Right lung (tissue), 5 donors: ENCODE results near the gene COPS7B. TPM values are rescaled to one million over a fixed set of nuclear protein-coding genes. Genes with fewer than 3 reads are reported as not detected.

ENCODE experiments used
- DNase-seq, 2 donors: peaks; one replicate each; pipeline ENCODE4 v3.0.0-alpha.2; 2013
- polyA plus RNA-seq, 5 donors: library from polyadenylated mRNA; unstranded; fragments of 120-200 nt; gene quantifications; one replicate each; pipeline versions ENCODE4 v1.2.1 to v1.2.3, GENCODE V29; 2013; ENCODE audit warnings: inconsistent platforms in 1 of 5, low replicate concordance in 1 of 5; ENCODE audit not compliant: insufficient read length in 5 of 5, insufficient read depth in 1 of 5

COPS7B gene
- polyA plus RNA-seq, 5 donors, result 55.4 to 68.9 (median 61.1) TPM

- DNase-seq, result peak; percentile 14 to 30
These were observed 4.2 kb upstream of the COPS7B start for GRCh38 chr2:231781798-231782726.

DNA sequence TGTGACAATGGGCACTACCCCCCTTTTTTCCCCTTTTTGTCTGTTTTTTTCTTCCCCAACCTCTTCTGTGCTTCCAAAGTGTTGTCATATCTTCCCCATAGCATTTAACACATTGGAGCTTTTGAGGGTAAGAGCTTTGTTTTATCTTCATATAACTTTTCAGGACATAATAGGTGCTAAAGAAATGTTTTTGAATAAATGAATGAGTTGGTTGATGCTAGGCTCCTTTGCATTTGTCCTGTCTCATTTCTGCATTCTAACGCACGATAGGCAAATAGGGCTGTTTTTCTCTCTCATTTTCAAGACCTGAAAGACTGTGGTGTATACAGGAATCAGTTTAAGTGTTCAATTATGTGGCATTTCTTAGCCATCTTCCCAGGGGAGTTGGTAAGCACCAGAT, 832 bp upstream of the COPS7B start:
- DNase-seq, result no peak

DNA sequence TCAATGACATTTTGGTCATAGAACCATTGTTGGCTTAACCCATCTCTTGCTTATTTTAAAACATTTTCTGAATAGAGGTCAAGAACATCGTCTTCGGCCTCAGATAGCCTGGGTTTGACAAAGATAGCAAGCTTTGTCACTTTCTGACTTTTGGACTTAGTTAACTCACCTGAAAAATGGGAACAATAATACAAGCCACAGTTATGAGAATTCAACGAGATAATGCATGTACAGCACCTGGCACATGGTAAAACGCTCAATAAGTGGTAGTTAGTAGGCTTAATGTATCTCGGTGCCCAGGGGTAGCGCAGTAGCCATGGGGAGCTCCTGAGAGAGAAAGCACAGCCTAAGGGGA, 446 bp upstream of the COPS7B start:
- DNase-seq, result no peak

- no peak for DNase-seq
These were observed 660 bp downstream of the COPS7B start for GRCh38 chr2:231786917-231787292.

DNA sequence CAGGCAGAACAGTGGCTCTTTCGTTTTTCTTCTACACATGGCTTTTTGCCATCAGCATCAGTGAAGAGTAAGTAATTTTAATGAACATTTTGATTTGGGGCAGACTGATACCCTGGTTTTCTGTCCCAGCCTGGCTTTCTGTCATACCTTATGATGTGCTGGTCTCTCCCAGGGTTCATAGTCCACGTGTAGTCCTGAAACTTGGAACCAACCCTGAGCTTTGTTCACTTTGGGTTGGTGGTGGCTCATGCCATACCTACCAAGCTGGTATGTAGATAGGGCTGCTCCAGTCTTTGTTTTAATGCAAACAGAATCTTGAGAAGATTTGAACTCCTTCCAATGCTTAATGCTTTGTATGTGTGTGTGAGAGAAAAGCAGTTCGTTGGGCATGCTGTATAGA, 4.9 kb downstream of the COPS7B start:
- DNase-seq, result no peak

- no peak for DNase-seq
These were observed 8.1 kb downstream of the COPS7B start for GRCh38 chr2:231794383-231794782.

- DNase-seq, result no peak
These were observed 9.5 kb downstream of the COPS7B start for GRCh38 chr2:231795525-231796327.

DNA sequence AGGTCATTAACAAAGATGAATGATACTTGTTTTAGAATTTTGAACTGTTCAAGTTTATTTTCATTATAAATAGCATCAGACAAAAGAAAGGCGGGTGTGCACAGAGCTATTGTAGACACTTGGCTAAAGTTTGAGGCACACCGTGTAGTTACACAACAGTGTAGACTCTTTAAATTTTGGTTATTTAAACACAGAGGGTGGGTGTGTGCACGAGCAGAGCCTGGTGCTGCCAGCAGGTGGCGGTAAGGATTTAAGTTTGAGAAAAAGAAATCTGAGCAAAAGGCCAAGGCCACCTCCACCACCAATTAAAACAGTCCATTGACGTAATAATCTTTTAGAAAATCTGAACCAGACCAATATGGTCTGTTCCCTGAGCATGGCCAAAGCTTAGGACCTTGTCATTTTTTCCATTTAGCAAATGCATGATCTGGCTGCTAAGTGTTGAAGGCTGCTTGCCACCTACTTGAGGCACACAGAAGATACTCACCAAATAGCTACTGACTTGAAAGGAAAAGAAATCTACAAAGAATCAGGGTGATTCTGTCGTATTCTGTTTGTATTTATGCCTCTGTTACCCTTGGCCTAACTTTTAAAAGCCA, 14.3 kb downstream of the COPS7B start:
- no peak for DNase-seq

- DNase-seq, result no peak
These were observed 17.4 kb downstream of the COPS7B start for GRCh38 chr2:231803501-231804138.

DNA sequence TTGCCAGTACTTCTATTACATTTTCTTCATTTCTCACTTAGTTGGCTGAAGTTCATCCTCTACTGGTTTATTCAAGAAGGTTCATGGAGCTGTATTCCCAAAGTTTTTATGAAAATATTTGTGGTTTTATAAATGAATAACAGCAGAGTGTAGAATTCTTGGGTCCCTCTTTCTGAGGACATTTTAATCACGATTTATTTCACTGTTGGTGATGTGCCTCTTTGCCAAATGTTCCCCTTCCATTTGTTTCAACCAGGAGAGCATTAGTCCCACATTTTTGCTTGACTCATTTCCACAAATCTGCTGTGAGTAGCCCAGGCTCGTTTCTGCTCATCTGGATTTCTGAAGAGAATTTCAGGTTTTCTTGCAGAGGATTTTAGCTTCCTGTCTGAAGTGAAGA, 20.8 kb downstream of the COPS7B start:
- DNase-seq, result no peak

DNA sequence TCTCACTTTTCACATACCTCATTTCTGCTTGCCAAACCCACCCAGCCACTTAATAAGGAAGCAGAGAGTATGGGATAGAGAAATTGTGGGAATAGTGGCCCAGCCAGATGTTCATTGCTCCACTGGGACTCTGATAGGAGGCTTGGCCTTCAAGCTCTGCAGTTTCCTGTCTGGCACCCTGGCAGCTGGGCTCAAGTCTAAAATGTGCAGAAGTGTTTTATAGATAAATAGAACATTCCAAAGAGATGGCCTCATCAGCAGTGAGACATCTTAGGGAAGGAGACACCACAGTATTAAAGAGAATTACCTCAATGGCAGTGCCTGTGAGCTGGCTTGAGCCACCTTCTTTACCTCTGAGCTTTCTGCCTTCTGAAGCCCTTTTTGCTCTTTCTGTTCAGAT, 24.7 kb downstream of the COPS7B start:
- no peak for DNase-seq

- no peak for DNase-seq
These were observed 30.2 kb downstream of the COPS7B start for GRCh38 chr2:231816327-231817026.

GRCh38 chr2:231819447-231820042, 33.3 kb downstream of the COPS7B start:
- DNase-seq, result no peak

DNA sequence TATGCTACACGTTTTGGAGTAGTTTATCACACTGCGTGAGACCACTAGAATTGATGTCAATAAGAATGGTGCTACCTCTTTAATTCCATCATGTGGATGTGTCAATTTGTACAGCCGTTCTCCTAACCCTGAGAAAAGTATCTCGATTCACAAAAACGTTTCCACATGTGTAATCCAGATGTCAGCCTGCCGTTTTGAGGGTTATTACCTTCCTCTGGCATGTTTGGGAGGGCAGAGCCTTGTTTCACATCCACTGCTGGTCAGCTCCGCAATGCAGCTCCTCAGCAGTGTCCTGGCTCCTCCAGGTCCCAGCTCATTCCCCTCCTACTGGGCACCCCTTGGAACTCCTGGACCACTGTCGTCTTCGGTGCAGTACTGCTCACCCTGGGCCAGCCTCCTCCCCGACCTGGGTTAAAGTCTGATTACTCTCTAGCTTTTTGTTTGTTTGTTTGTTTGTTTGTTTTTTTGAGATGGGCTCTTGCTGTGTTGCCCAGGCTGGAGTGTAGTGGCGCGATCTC, 34.6 kb downstream of the COPS7B start:
- no peak for DNase-seq

DNA sequence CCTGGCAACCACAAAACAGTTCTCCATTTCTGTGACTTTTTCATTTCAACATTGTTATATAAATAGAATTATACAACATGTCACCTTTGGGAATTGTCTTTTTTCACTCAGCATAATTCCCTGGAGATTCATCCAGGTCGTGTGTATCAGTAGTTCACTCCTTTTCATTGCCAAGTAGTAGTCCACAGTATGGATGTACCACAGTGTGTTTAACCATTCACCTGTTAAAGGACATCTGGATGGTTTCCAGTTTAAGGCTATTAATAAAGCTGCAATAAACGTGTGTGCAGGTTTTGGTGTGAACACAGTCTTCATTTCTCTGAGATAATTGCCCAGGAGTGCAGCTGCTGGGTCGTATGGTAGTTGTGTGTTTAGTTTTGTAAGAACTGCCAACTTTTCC, 35.7 kb downstream of the COPS7B start:
- no peak for DNase-seq

- no peak for DNase-seq
These were observed 66.9 kb downstream of the COPS7B start for GRCh38 chr2:231853105-231853504.

DNA sequence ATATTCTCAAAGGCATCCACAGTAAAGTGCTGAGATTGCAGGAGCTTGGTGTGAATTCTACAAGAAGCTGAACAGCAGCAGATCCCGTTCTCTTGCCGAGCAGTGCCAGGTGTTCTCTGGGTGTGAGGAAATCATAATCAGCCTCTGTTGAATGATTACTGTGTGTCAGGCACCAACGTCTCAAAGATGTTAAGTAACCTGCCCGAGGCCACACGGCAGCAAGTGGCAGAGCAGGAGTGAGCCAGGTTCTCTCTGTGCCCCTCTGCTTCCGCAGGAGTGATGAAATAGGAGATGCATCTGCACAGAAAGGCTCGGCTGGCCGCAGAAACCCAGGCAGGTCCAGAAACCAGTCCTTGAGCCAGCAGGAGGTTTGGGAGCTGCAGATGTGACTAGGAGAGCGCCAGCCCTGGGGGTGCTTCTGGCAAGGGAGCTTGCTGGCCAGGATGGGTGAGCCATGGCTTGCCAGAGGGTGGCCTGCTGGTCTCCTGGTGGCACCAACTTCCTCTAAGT, 68.4 kb downstream of the COPS7B start:
- DNase-seq, result no peak

DNA sequence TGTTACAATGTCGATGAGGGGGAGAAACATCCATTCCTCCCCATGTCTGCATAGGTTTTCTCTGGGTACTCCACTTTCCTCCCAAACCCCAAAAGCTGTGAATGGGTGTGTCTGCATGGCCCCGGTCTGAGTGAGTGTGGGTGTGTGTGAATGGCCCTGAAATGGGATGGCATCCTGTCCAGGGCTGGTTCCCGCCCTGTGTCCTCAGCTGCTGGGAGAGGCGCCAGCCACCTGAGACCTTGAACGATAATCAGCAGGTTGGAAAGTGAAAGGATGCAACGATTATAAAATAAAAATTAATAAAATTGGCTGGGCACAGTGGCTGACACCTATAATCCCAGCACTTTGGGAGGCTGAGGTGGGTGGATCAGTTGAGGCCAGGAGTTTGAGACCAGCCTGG, 70.7 kb downstream of the COPS7B start:
- DNase-seq, result no peak
